ENCODE measurements around the gene PDZRN3. TPM values are rescaled to one million over a fixed set of nuclear protein-coding genes. Genes with fewer than 3 reads are reported as not detected.

The PDZRN3 gene
- total and polyA plus RNA-seq, 2 experiments from 2014 or later: 7.5 to 14.0 TPM

GRCh38 chr3:73471986-73472787 is 152.6 kb downstream of the PDZRN3 start:
- Mint-ChIP-seq H3K4me1 (peaks cover 35% of the 10 kb centered on the region), H3K4me3 (no peak overlapping the region), H3K36me3 (ENCODE audit: low read depth) (peaks cover 10% of the 10 kb centered on the region; the same call in 2 of the 3 replicates), H3K9me3 (peaks cover 10% of the 10 kb centered on the region; the same call in 2 of the 3 replicates), H3K27me3 (ENCODE audit: insufficient read depth, low read depth, poor library complexity) (peaks cover 7% of the 10 kb centered on the region), H3K27ac (no peak overlapping the region)
- Histone ChIP-seq H4K20me1 (replicated peaks; ENCODE audit: insufficient read depth) (no peaks in the 10 kb centered on the region), H3K9me2 (ENCODE audit: insufficient read depth) (peaks cover 22% of the 10 kb centered on the region; the same call in 1 of the 2 replicates), H3K27ac (ENCODE audit: low read depth) (no peak overlapping the region), H3K27me3 (ENCODE audit: insufficient read depth) (no peaks in the 10 kb centered on the region), H3K36me3 (ENCODE audit: insufficient read depth) (no peaks in the 10 kb centered on the region), H3F3A (replicated peaks; ENCODE audit: low read depth) (no peaks in the 10 kb centered on the region), H3K4me2 (no peak overlapping the region), H2AFZ (no peak overlapping the region), H3K4me3 (no peak overlapping the region), H3K79me2 (replicated peaks; ENCODE audit: insufficient read depth) (no peaks in the 10 kb centered on the region), H3K4me1 (ENCODE audit: insufficient read depth) (peaks cover 3% of the 10 kb centered on the region; the same call in 1 of the 2 replicates)
- DNase-seq (ENCODE audit: low spot score) (no peak), ATAC-seq (no peak)
- TF ChIP-seq CREB1 (CRISPR knock-in tag; IDR thresholded peaks at IDR 0.05; ENCODE audit: low read depth) (no peak), ZNF114 (CRISPR knock-in tag; IDR thresholded peaks at IDR 0.05) (no peak), ZNF331 (CRISPR knock-in tag; IDR thresholded peaks at IDR 0.05; ENCODE audit: low read depth) (no peak), REST (IDR thresholded peaks at IDR 0.05; ENCODE audit: unreplicated experiment) (no peak), CTCF (conservative IDR thresholded peaks at IDR 0.05; ENCODE audit: low read depth in 2 of 2) (no peak), STAT1 (IDR thresholded peaks at IDR 0.05; ENCODE audit: unreplicated experiment) (no peak), NANOG (IDR thresholded peaks at IDR 0.05; ENCODE audit: borderline replicate concordance) (no peak), JUNB (IDR thresholded peaks at IDR 0.05; ENCODE audit: unreplicated experiment) (no peak), ETS1 (IDR thresholded peaks at IDR 0.05) (no peak), EZH2 (IDR thresholded peaks at IDR 0.05; ENCODE audit: low read depth, unreplicated experiment) (no peak), POLR2AphosphoS5 (IDR thresholded peaks at IDR 0.05; ENCODE audit: low read depth) (no peak), ZNF462 (CRISPR knock-in tag; IDR thresholded peaks at IDR 0.05) (no peak)
